ENCODE measurements around the gene DNMT3B.

DNA sequence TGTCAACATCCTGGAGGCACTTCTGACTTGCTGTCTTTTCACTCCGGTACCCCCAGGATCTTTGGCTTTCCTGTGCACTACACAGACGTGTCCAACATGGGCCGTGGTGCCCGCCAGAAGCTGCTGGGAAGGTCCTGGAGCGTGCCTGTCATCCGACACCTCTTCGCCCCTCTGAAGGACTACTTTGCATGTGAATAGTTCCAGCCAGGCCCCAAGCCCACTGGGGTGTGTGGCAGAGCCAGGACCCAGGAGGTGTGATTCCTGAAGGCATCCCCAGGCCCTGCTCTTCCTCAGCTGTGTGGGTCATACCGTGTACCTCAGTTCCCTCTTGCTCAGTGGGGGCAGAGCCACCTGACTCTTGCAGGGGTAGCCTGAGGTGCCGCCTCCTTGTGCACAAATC lies 45.5 kb downstream of the DNMT3B start:
- TF ChIP-seq, protein P1, sequence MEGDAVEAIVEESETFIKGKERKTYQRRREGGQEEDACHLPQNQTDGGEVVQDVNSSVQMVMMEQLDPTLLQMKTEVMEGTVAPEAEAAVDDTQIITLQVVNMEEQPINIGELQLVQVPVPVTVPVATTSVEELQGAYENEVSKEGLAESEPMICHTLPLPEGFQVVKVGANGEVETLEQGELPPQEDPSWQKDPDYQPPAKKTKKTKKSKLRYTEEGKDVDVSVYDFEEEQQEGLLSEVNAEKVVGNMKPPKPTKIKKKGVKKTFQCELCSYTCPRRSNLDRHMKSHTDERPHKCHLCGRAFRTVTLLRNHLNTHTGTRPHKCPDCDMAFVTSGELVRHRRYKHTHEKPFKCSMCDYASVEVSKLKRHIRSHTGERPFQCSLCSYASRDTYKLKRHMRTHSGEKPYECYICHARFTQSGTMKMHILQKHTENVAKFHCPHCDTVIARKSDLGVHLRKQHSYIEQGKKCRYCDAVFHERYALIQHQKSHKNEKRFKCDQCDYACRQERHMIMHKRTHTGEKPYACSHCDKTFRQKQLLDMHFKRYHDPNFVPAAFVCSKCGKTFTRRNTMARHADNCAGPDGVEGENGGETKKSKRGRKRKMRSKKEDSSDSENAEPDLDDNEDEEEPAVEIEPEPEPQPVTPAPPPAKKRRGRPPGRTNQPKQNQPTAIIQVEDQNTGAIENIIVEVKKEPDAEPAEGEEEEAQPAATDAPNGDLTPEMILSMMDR (IDR thresholded peaks at IDR 0.05; ENCODE audit: low read length): no peak
- no peak for TF ChIP-seq EZH2 (IDR thresholded peaks at IDR 0.05; ENCODE audit: borderline replicate concordance, low read length)

Data from OCI-LY1 (cell line).